Measurements from ENCODE around the gene CYTH1.

- TF ChIP-seq ZNF701 (tag by site-specific recombination; IDR thresholded peaks at IDR 0.05) (no peak), ZBTB8A (tag by site-specific recombination; IDR thresholded peaks at IDR 0.05) (no peak), ZNF501 (tag by site-specific recombination; IDR thresholded peaks at IDR 0.05) (no peak), ZNF354C (tag by site-specific recombination; IDR thresholded peaks at IDR 0.05; ENCODE audit: borderline replicate concordance, low read depth) (no peak), TRIM28 (IDR thresholded peaks at IDR 0.05; ENCODE audit: borderline replicate concordance, low read length) (no peak), ZNF776 (tag by site-specific recombination; IDR thresholded peaks at IDR 0.05; ENCODE audit: borderline replicate concordance) (no peak)
- TF ChIP-seq, protein P1, sequence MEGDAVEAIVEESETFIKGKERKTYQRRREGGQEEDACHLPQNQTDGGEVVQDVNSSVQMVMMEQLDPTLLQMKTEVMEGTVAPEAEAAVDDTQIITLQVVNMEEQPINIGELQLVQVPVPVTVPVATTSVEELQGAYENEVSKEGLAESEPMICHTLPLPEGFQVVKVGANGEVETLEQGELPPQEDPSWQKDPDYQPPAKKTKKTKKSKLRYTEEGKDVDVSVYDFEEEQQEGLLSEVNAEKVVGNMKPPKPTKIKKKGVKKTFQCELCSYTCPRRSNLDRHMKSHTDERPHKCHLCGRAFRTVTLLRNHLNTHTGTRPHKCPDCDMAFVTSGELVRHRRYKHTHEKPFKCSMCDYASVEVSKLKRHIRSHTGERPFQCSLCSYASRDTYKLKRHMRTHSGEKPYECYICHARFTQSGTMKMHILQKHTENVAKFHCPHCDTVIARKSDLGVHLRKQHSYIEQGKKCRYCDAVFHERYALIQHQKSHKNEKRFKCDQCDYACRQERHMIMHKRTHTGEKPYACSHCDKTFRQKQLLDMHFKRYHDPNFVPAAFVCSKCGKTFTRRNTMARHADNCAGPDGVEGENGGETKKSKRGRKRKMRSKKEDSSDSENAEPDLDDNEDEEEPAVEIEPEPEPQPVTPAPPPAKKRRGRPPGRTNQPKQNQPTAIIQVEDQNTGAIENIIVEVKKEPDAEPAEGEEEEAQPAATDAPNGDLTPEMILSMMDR (tag by site-specific recombination; IDR thresholded peaks at IDR 0.05) = no peak
- TF ChIP-seq, protein P2, sequence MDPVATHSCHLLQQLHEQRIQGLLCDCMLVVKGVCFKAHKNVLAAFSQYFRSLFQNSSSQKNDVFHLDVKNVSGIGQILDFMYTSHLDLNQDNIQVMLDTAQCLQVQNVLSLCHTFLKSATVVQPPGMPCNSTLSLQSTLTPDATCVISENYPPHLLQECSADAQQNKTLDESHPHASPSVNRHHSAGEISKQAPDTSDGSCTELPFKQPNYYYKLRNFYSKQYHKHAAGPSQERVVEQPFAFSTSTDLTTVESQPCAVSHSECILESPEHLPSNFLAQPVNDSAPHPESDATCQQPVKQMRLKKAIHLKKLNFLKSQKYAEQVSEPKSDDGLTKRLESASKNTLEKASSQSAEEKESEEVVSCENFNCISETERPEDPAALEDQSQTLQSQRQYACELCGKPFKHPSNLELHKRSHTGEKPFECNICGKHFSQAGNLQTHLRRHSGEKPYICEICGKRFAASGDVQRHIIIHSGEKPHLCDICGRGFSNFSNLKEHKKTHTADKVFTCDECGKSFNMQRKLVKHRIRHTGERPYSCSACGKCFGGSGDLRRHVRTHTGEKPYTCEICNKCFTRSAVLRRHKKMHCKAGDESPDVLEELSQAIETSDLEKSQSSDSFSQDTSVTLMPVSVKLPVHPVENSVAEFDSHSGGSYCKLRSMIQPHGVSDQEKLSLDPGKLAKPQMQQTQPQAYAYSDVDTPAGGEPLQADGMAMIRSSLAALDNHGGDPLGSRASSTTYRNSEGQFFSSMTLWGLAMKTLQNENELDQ (tag by site-specific recombination; IDR thresholded peaks at IDR 0.05; ENCODE audit: low read depth) = no peak
Observed at GRCh38 chr17:78684026-78684425, 98.0 kb downstream of the CYTH1 start.

All from HEK293 (cell line).